ENCODE measurements around the gene STMP1.

GRCh38 chr7:135690566-135690965, 28.3 kb downstream of the STMP1 start:
- TF ChIP-seq CTCF (IDR thresholded peaks at IDR 0.05) (no peak), POLR2A (IDR thresholded peaks at IDR 0.05) (no peak)
